Activated CD4-positive, alpha-beta T cell treated with anti-CD3 and anti-CD28 coated beads, Interleukin-2, amount 50 U/mL, for 48 hours (primary cell): ENCODE measurements around the gene STKLD1.
"Not testable (repeated sequence)": the region's sequence is repeated elsewhere in the genome, so short reads cannot be mapped to it uniquely, and the experiment has no call there.

Experiments used
- DNase-seq, 2 experiments: peaks; one replicate each; pipeline ENCODE4 v3.0.0-alpha.2; 2020

Gene STKLD1

DNA sequence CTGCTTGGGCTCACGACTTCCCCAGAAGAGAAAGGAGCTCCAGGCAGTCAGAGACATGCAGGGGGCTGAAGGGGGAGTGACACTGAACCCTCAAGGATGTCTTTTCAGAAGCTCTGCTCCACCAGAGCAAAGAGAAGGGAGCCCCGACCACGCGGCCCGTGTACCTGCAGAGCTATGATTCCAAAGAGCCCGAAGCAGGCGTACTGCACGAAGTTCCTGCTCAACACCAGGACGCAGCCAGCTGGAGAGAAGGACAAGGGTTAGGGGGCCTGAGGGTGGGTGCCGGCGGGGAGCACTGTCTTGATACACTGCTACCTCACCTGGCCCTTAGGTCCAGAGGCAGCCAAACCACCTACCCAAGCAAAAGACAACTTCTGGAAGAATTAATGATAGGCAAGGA, 9.7 kb upstream of the STKLD1 start:
- DNase-seq = no peak

DNA sequence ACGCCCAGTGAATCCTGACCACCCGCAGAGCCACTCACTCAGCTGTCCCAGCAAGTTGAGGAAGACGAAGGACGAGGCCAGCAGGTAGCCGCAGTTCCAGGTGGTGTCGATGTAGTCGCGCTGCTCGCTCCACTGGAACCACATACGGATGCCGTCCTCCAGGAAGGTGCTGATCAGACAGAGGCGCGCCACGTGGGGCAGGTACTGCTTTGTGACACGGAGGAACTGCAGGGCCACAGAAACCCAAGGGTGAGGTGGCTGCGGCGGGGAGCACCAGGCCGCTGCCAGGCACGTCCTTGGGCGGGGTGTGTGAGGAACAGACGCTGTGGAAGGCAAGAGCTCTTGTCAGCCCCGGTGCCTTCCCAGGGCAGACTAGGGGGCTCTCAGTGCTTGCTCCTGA, 8.9 kb upstream of the STKLD1 start:
- no peak for DNase-seq

GRCh38 chr9:133367778-133368177, 8.4 kb upstream of the STKLD1 start:
- no peak for DNase-seq

- no peak for DNase-seq
Observed at GRCh38 chr9:133368249-133368881, 7.8 kb upstream of the STKLD1 start.

DNA sequence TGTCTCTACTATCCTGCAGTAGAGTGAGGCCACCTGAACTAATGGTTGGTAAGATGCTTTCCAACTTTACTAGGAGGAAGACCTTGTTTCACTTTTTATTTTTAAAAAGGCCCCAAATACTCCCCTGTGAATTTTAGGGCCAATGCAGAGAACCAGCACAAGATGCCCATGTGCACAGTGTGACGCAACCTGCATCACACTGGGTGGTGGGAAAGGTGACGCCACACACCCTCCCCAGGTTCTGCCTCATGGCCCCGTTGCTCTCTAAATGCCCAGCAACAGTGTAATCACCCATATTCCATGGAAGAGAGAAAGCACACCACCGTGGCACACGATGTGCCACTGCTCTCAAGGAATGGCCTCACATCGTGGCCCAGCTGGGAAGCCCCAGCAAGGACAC, 6.7 kb upstream of the STKLD1 start:
- no peak for DNase-seq

DNA sequence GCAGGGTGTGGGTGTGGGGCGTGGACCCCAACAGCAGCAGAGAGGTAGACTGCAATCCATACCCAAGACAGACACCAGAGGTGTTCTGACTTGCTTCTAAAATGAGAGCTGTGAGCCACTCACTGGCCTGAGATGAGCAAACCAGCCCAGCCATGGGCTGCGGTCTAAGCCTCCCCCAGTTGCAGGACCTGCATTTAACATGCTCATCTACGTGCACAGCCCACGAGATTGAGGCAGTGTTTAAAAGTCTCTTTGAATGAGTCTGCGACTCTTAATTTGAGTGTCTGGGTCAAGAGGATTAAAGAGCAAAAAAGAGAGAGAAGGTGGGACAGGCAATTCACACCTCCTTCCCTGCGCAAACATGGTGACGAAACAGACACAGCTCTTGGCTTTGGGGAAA, 6.2 kb upstream of the STKLD1 start:
- DNase-seq = peak; percentile 52 to 66

- DNase-seq = no peak
Observed at GRCh38 chr9:133370685-133371084, 5.5 kb upstream of the STKLD1 start.

GRCh38 chr9:133371261-133371711, 4.9 kb upstream of the STKLD1 start:
- DNase-seq = peak; percentile 82 to 87

DNA sequence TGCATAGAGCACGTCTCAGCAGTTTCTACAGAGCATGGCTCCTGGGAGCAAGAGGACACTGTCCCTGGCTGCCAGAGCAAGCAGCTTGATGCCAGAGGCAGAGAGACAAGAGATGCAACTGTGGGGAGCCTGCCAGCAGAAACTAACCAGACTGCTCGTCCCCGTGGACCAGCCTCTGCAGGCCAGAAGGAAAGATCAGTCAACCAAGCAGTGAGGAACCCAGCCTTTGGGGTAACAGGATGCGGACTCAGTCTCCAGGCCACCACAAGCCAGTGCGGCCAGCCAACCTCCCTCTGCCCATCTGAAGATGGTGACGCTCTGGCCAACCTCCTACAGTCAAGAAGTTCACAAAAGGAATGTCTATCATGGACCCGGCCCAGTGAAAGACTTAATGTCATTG, 4.0 kb upstream of the STKLD1 start:
- DNase-seq = no peak

GRCh38 chr9:133374612-133375115, 1.5 kb upstream of the STKLD1 start:
- no peak for DNase-seq

- DNase-seq = no peak
Observed at GRCh38 chr9:133375116-133375723, 946 bp upstream of the STKLD1 start.

DNA sequence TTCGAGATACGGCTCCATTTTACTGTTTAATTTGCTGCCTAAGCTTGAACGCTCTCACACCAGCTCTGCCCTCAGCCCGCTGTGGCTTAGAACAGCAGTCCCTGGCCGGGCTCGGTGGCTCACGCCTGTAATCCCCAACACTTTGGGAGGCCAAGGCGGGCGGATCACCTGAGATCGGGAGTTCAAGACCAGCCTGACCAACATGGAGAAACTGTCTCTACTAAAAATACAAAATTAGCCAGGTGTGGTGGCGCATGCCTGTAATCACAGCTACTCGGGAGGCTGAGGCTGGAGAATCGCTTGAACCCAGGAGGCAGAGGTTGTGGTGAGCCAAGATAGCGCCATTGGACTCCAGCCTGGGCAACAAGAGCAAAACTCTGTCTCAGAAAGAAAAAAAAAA, 1.1 kb downstream of the STKLD1 start:
- DNase-seq = not testable (repeated sequence)

DNA sequence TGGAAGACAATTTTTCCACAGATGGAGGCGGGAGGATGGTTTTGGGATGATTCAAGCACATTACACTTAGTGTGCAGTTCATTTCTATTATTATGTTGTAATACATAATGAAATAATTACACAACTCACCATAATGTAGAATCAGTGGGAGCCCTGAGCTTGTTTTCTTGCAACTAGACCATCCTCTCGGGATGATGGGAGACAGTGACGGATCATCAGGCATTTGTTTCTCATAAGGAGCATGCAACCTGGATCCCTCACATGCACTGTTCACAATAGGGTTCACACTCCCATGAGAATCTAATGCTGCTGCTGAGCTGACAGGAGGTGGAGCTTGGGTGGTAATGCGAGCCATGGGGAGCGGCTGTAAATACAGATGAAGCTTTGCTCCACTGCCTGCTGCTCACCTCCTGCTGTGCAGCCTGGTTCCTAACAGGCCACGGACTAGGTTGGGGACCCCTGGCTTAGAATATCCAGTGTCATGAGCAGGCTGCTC, 1.6 kb downstream of the STKLD1 start:
- DNase-seq = no peak

GRCh38 chr9:133378408-133378962, 2.3 kb downstream of the STKLD1 start:
- no peak for DNase-seq

GRCh38 chr9:133379153-133380086, 3.3 kb downstream of the STKLD1 start:
- no peak for DNase-seq

- DNase-seq = no peak
Observed at GRCh38 chr9:133380734-133381133, 4.6 kb downstream of the STKLD1 start.

GRCh38 chr9:133382507-133383141, 6.5 kb downstream of the STKLD1 start:
- no peak for DNase-seq

GRCh38 chr9:133383438-133383837, 7.3 kb downstream of the STKLD1 start:
- no peak for DNase-seq

- DNase-seq = no peak
Observed at GRCh38 chr9:133384736-133385321, 8.7 kb downstream of the STKLD1 start.

DNA sequence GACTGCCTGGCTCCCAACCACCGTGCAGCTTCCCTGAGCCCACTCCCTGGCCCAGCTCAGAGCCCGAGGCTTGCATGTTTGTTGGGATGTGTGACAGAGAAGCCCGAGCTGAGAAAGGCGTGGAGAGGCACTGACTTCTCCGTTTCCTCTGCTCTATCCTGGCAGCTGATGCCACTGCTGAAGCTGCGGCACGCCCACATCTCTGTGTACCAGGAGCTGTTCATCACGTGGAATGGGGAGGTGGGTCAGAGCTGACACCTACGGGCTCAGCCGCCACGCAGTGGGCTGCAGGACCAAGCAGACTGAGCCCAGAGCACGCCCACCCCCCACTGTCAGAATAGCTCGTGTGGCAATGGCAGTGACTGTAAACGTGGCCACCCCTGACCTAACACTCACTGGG, 9.3 kb downstream of the STKLD1 start:
- no peak for DNase-seq

- no peak for DNase-seq
Observed at GRCh38 chr9:133386338-133386737, 10.2 kb downstream of the STKLD1 start.

GRCh38 chr9:133387680-133388079, 11.5 kb downstream of the STKLD1 start:
- no peak for DNase-seq
